K562 (cell line): ENCODE measurements around the gene TUBA4B. TPM values are rescaled to one million over a fixed set of nuclear protein-coding genes. Genes with fewer than 3 reads are reported as not detected.

ENCODE experiments used
- ATAC-seq: fragments of 200-7000 bp; cut with Tn5 transposase; 3 replicates; pipeline ENCODE4 v1.9.1; 2020; ENCODE audit warnings: moderate library complexity
- BruUV-seq: library from RNA; stranded (reverse); fragments of 400-500 nt; replicated peaks from 2 replicates; lab custom pipeline; 2021; lab: Mats Ljungman, UMichigan
- CTCF ChIA-PET: fragments of 300-600 bp; formaldehyde crosslinking; extraction: SDS; loops from one replicate; lab custom pipeline; 2021; ENCODE audit warnings: low intra/inter-chr PET ratio; lab: Yijun Ruan, JAX
- POLR2A ChIA-PET: fragments of 300-600, 350-650 bp; sonication (Branson Sonifier 250); formaldehyde crosslinking; extraction: SDS; loops from one replicate; lab custom pipeline; 2021; ENCODE audit warnings: antibody characterized with exemption, inconsistent platforms; lab: Yijun Ruan, JAX
- DNase-seq, 4 experiments: peaks; one replicate each; pipeline versions ENCODE4 v3.0.0 to v3.0.0-alpha.2; 2011 to 2018; ENCODE audit warnings: low spot score in 3 of 4, mixed read lengths in 3 of 4; ENCODE audit errors: extremely low read depth in 1 of 4
- FAIRE-seq: peaks from 2 replicates; lab custom pipeline; 2011; peaks lifted over from hg19 to GRCh38; lab: Jason Lieb, UNC
- H2AFZ ChIP-seq: 2 replicates; pipeline ENCODE4 v1.6.0; 2011; ENCODE audit warnings: low read depth, low read length, control low read depth, inconsistent platforms
- H3K27ac ChIP-seq: fragments of 200-600 bp; 3 replicates; pipeline ENCODE4 v1.8.0; 2011; ENCODE audit warnings: low read depth, mild to moderate bottlenecking, control low read depth, inconsistent platforms, low read length, moderate library complexity, mixed read lengths; ENCODE audit errors: extremely low read depth
- H3K27me3 ChIP-seq, 2 experiments: fragments of 300-600 bp in 1 of 2; 2 replicates in 1 of 2; 3 replicates in 1 of 2; pipeline versions ENCODE4 v1.6.0 to v1.8.0; 2011; ENCODE audit warnings: inconsistent platforms in 2 of 2, low read length in 2 of 2, mild to moderate bottlenecking in 1 of 2, mixed read lengths in 1 of 2, moderate library complexity in 1 of 2; ENCODE audit not compliant: control insufficient read depth in 2 of 2, insufficient read depth in 2 of 2
- H3K36me3 ChIP-seq: fragments of 300-600 bp; 3 replicates; pipeline ENCODE4 v1.8.0; 2011; ENCODE audit warnings: mild to moderate bottlenecking, low read length, inconsistent platforms; ENCODE audit not compliant: control insufficient read depth, insufficient read depth
- H3K4me1 ChIP-seq, 2 experiments: fragments of 200-600 bp in 1 of 2; replicated peaks in 1 of 2; 2 replicates in 1 of 2; 3 replicates in 1 of 2; pipeline versions ENCODE4 v1.5.1 to v1.8.0; 2011; ENCODE audit warnings: inconsistent platforms in 2 of 2, low read length in 2 of 2, mild to moderate bottlenecking in 1 of 2, mixed read lengths in 1 of 2, moderate library complexity in 1 of 2; ENCODE audit not compliant: control insufficient read depth in 2 of 2, insufficient read depth in 2 of 2
- H3K4me2 ChIP-seq: 2 replicates; pipeline ENCODE4 v1.6.1; 2011; ENCODE audit warnings: low read length, control low read depth, inconsistent platforms, mixed read lengths; ENCODE audit not compliant: insufficient read depth
- H3K4me3 ChIP-seq: fragments of 200-600 bp; sonication (generic), shearing (Covaris generic); 2 replicates; pipeline ENCODE4 v1.5.1; 2016; ENCODE audit warnings: control low read depth, inconsistent platforms
- H3K79me2 ChIP-seq: fragments of 200-600 bp; 3 replicates; pipeline ENCODE4 v1.8.0; 2011; ENCODE audit warnings: low read length, inconsistent platforms; ENCODE audit not compliant: control insufficient read depth, insufficient read depth
- H3K9ac ChIP-seq, 2 experiments: 2 replicates each; pipeline versions ENCODE4 v1.6.0 to v1.6.1; 2011; ENCODE audit warnings: low read depth in 2 of 2, low read length in 2 of 2, control low read depth in 1 of 2, inconsistent platforms in 1 of 2, mild to moderate bottlenecking in 1 of 2, mixed read lengths in 1 of 2; ENCODE audit not compliant: insufficient read depth in 1 of 2
- H3K9me1 ChIP-seq: one replicate; pipeline ENCODE4 v1.6.0; 2011; ENCODE audit warnings: inconsistent platforms, mild to moderate bottlenecking, low read length, moderate library complexity; ENCODE audit not compliant: control insufficient read depth, insufficient read depth
- H3K9me3 ChIP-seq: replicated peaks from 2 replicates; pipeline ENCODE4 v1.5.1; 2011; ENCODE audit warnings: low read depth, low read length, inconsistent platforms; ENCODE audit not compliant: control insufficient read depth, insufficient read depth
- H4K20me1 ChIP-seq: replicated peaks from 2 replicates; pipeline ENCODE4 v1.6.1; 2011; ENCODE audit warnings: low read length, inconsistent platforms, mixed read lengths; ENCODE audit not compliant: control insufficient read depth, insufficient read depth
- CSDE1 ChIP-seq, 2 experiments: fragments of 450-650 bp; IDR thresholded peaks; 2 replicates each; pipeline ENCODE4 v1.6.1; 2016; ENCODE audit warnings: mild to moderate bottlenecking in 1 of 2
- ETV6 ChIP-seq, 3 experiments: fragments of 150-350 bp in 1 of 3; sonication (generic) in 1 of 3; formaldehyde crosslinking in 1 of 3; IDR thresholded peaks; 2 replicates each; pipeline versions ENCODE4 v1.6.1 to v1.8.0; 2014 to 2022; ENCODE audit warnings: borderline replicate concordance in 2 of 3, low read depth in 2 of 3, antibody characterized with exemption in 1 of 3, low read length in 1 of 3, mild to moderate bottlenecking in 1 of 3, missing genetic modification reagents in 1 of 3
- GTF2E2 ChIP-seq: fragments of 200-800 bp; sonication (Bioruptor generic); IDR thresholded peaks from 2 replicates; pipeline ENCODE4 v1.6.1; 2016; ENCODE audit warnings: missing genetic modification characterization, missing compliant biosample characterization
- HDGF ChIP-seq: fragments of 450-650 bp; IDR thresholded peaks from 2 replicates; pipeline ENCODE4 v1.6.1; 2016
- HNRNPK ChIP-seq: fragments of 200-400 bp; formaldehyde crosslinking; IDR thresholded peaks from one replicate; pipeline ENCODE4 v1.6.1; 2018; ENCODE audit warnings: mild to moderate bottlenecking, low read depth, low read length; ENCODE audit not compliant: poor library complexity, severe bottlenecking
- IRF2 ChIP-seq: sonication (generic); formaldehyde crosslinking; IDR thresholded peaks from 2 replicates; pipeline ENCODE4 v1.8.1; 2022; ENCODE audit warnings: mild to moderate bottlenecking, missing genetic modification reagents
- MCM7 ChIP-seq, 2 experiments: fragments of 450-650 bp; IDR thresholded peaks; 2 replicates each; pipeline ENCODE4 v1.6.1; 2016 to 2018
- NFATC3 ChIP-seq: fragments of 450-650 bp; IDR thresholded peaks from 2 replicates; pipeline ENCODE4 v1.6.1; 2017; ENCODE audit warnings: mild to moderate bottlenecking
- STAT5A ChIP-seq: IDR thresholded peaks from 2 replicates; pipeline ENCODE4 v1.6.1; 2012; ENCODE audit warnings: low read length, inconsistent platforms, borderline replicate concordance
- STAT5B ChIP-seq: fragments of 250-450 bp; sonication (Bioruptor Pico); IDR thresholded peaks from 2 replicates; pipeline ENCODE4 v1.8.0; 2021; ENCODE audit warnings: mild to moderate bottlenecking, inconsistent platforms
- U2AF1 ChIP-seq: fragments of 200-400 bp; formaldehyde crosslinking; optimal IDR thresholded peaks from 2 replicates; pipeline ENCODE3; 2017; ENCODE audit warnings: mild to moderate bottlenecking, low read depth, low read length, moderate library complexity
- ZKSCAN8 ChIP-seq: fragments of 200-800 bp; sonication (Bioruptor generic); IDR thresholded peaks from 2 replicates; pipeline ENCODE4 v1.6.1; 2016; ENCODE audit warnings: missing genetic modification characterization, missing compliant biosample characterization
- ZNF311 ChIP-seq: fragments of 250-450 bp; sonication (Bioruptor Pico); IDR thresholded peaks from 2 replicates; pipeline ENCODE4 v1.4.0; 2020; ENCODE audit warnings: mild to moderate bottlenecking, moderate library complexity
- ZNF444 ChIP-seq: fragments of 250-450 bp; sonication (Bioruptor Pico); IDR thresholded peaks from 2 replicates; pipeline ENCODE4 v1.4.0; 2020; ENCODE audit warnings: mild to moderate bottlenecking, moderate library complexity
- WGBS: fragments of 100-300 bp; shearing (Covaris generic); methylation state at CpG from one replicate; pipeline ENCODE4 v1.1.6; 2016; ENCODE audit warnings: low coverage, mixed read lengths; ENCODE audit not compliant: insufficient coverage; ENCODE audit errors: missing lambda C conversion rate; 5-methylcytosine and 5-hydroxymethylcytosine counted together
- in situ Hi-C: fragments of 300-500 bp; cut with MboI; formaldehyde crosslinking; loops from 4 replicates; pipeline ENCODE4 v1.15.0; 2018; ENCODE audit warnings: inconsistent platforms, mixed read lengths
- intact Hi-C: fragments of 100-400 bp; cut with micrococcal nuclease; formaldehyde crosslinking; loops from 2 replicates; pipeline ENCODE4 v1.14.2; 2022
- polyA plus RNA-seq, 8 experiments: library from polyadenylated mRNA; depleted of rRNA in 4 of 8; stranded (reverse) in 5 of 8; unstranded in 3 of 8; fragments of >200 nt; fragmentation: Nextera tagmentation in 2 of 8; fragmentation: Illumina TruSeq in 1 of 8; extraction: Ambion mirVana in 2 of 8; extraction: Trizol in 1 of 8; gene quantifications; 2 replicates each; pipeline versions ENCODE4 v1.2.1 to v1.2.3, GENCODE V29; 2011 to 2014; ENCODE audit warnings: inconsistent platforms in 1 of 8, missing spikeins in 1 of 8
- total RNA-seq, 7 experiments: library from RNA; depleted of rRNA in 6 of 7; stranded (reverse); fragments of >200 nt in 6 of 7; fragmentation: Illumina TruSeq in 2 of 7; extraction: Trizol in 2 of 7; gene quantifications; 2 replicates each; pipeline versions ENCODE4 v1.2.1 to v1.2.3, GENCODE V29; 2011 to 2021; ENCODE audit warnings: low replicate concordance in 1 of 7
- TF ChIP-seq, protein P1 (sequence below): fragments of 250-450 bp; sonication (Bioruptor Pico); IDR thresholded peaks from 2 replicates; pipeline ENCODE4 v1.9.0; 2021; ENCODE audit warnings: mild to moderate bottlenecking, inconsistent platforms
- TF ChIP-seq, protein P2 (sequence below): fragments of 250-450 bp; sonication (Bioruptor Pico); IDR thresholded peaks from 2 replicates; pipeline ENCODE4 v1.8.0; 2021; ENCODE audit warnings: moderate library complexity, mild to moderate bottlenecking, inconsistent platforms

The TUBA4B gene
- total and polyA plus RNA-seq, 9 of the 15 experiments (the other 6 are each of a cell fraction or from before 2014, with no cell fraction given) = 0.04 TPM; not detected in 8

DNA sequence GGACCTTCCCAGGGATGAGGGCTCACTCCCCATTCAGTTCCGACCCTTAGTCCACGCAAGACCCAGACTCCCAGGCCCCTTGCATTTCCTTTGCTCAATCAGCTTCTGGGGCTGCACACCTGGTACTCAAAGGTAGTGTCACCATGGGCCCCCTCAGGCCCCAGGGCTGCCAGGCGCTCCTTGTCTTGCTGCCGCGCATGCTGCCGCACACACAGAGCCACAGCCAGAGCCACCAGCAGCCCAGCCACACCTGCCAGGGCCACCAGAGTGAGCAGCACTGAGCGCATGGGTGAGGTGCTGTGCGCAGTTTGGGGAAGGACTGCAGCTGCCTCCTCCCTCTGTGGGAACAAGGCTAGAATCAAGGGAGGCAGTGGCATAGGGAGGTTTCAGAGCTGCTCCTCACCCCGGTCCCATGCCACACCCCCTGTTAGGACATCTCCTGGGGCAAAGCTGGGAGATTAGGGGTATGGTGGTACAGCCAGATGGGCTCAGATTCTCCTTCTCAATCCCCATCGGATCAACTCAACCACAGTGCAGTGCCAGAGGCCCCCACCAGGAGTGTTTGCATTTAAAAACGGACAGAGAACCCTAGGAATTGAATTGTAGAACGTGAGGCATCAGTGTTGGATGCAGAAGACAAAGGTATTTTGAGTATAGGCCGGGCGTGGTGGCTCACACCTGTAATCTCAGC is 44.9 kb downstream of the TUBA4B start:
- Histone ChIP-seq H3K9ac (no peak overlapping the region), H3K4me2 (no peak overlapping the region), H3K27me3 (peaks cover 8 to 36% of the 10 kb centered on the region in 2 experiments), H3K79me2 (no peaks in the 10 kb centered on the region), H3K9me1 (no peaks in the 10 kb centered on the region), H3K27ac (no peak overlapping the region), H2AFZ (no peak overlapping the region), H3K4me1 (peaks cover 22 to 44% of the 10 kb centered on the region in 2 experiments; a peak in 4 of 5 replicates), H3K4me3 (no peak overlapping the region), H3K36me3 (no peaks in the 10 kb centered on the region), H3K9me3 (no peaks in the 10 kb centered on the region), H4K20me1 (no peaks in the 10 kb centered on the region)
- in situ Hi-C loops (no loop called here), intact Hi-C loops (loop anchor here (1.0 to 5.0 kb wide), 4 partner anchors 54 to 138 kb away; partner anchors contain the start of genes ANKZF1, ATG9A and NHEJ1)
- DNase-seq = no peak
- ATAC-seq = no peak
- ChIA-PET POLR2A (interaction anchor here (0.8 kb wide), 1 partner anchor 12 kb away, joined by 3 read pairs; no protein-coding TSS in a partner anchor), CTCF (interaction anchor here (1.0 to 1.7 kb wide), 4 partner anchors 40 to 239 kb away, joined by 3 to 10 read pairs (median 4); partner anchors contain the start of gene NHEJ1)
- BruUV-seq = no TSS peak
- no peak for TF ChIP-seq MCM7 (IDR thresholded peaks at IDR 0.05)
- no peak for TF ChIP-seq STAT5A
- no peak for TF ChIP-seq ZKSCAN8
- TF ChIP-seq ZNF444 (CRISPR knock-in tag) = no peak
- TF ChIP-seq IRF2 = no peak
- TF ChIP-seq GTF2E2 (tag) = no peak
- no peak for TF ChIP-seq NFATC3
- TF ChIP-seq, protein P1, sequence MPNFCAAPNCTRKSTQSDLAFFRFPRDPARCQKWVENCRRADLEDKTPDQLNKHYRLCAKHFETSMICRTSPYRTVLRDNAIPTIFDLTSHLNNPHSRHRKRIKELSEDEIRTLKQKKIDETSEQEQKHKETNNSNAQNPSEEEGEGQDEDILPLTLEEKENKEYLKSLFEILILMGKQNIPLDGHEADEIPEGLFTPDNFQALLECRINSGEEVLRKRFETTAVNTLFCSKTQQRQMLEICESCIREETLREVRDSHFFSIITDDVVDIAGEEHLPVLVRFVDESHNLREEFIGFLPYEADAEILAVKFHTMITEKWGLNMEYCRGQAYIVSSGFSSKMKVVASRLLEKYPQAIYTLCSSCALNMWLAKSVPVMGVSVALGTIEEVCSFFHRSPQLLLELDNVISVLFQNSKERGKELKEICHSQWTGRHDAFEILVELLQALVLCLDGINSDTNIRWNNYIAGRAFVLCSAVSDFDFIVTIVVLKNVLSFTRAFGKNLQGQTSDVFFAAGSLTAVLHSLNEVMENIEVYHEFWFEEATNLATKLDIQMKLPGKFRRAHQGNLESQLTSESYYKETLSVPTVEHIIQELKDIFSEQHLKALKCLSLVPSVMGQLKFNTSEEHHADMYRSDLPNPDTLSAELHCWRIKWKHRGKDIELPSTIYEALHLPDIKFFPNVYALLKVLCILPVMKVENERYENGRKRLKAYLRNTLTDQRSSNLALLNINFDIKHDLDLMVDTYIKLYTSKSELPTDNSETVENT (CRISPR knock-in tag) = no peak
- TF ChIP-seq ZNF311 (CRISPR knock-in tag) = no peak
- TF ChIP-seq HNRNPK = no peak
- TF ChIP-seq, protein P2, sequence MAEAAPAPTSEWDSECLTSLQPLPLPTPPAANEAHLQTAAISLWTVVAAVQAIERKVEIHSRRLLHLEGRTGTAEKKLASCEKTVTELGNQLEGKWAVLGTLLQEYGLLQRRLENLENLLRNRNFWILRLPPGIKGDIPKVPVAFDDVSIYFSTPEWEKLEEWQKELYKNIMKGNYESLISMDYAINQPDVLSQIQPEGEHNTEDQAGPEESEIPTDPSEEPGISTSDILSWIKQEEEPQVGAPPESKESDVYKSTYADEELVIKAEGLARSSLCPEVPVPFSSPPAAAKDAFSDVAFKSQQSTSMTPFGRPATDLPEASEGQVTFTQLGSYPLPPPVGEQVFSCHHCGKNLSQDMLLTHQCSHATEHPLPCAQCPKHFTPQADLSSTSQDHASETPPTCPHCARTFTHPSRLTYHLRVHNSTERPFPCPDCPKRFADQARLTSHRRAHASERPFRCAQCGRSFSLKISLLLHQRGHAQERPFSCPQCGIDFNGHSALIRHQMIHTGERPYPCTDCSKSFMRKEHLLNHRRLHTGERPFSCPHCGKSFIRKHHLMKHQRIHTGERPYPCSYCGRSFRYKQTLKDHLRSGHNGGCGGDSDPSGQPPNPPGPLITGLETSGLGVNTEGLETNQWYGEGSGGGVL = no peak
- no peak for TF ChIP-seq ETV6 (IDR thresholded peaks at IDR 0.05; ENCODE audit: borderline replicate concordance in 1 of 2, low read depth in 2 of 2, low read length in 1 of 2)
- no peak for TF ChIP-seq ETV6 (CRISPR knock-in tag; IDR thresholded peaks at IDR 0.05; ENCODE audit: borderline replicate concordance)
- TF ChIP-seq U2AF1 = no peak
- TF ChIP-seq CSDE1 (IDR thresholded peaks at IDR 0.05) = no peak
- no peak for TF ChIP-seq HDGF
- no peak for TF ChIP-seq STAT5B (CRISPR knock-in tag)
- WGBS = 66% methylated on average over 8 of the region's 14 CpGs
- no peak for FAIRE-seq
